A673 (cell line): ENCODE measurements around the gene ATP5ME. TPM values are rescaled to one million over a fixed set of nuclear protein-coding genes. Genes with fewer than 3 reads are reported as not detected.
A peak's percentile ranks its signal among the peaks of the same experiment; 100 is the strongest.
"Not testable (repeated sequence)": the region's sequence is repeated elsewhere in the genome, so short reads cannot be mapped to it uniquely, and the experiment has no call there.

Experiments used
- BruUV-seq: library from RNA; stranded (reverse); fragments of 400-500 nt; replicated peaks from 2 replicates; lab custom pipeline; 2021; lab: Mats Ljungman, UMichigan
- CTCF ChIA-PET: fragments of 300-600 bp; sonication (Branson Sonifier 250); formaldehyde crosslinking; loops from one replicate; lab custom pipeline; 2022; ENCODE audit warnings: antibody characterized with exemption; lab: Charles Lee
- POLR2A ChIA-PET: fragments of 300-600 bp; sonication (Branson Sonifier 250); formaldehyde crosslinking; loops from one replicate; lab custom pipeline; 2022; ENCODE audit warnings: antibody characterized with exemption; ENCODE audit not compliant: low non-redundant PET; lab: Charles Lee
- DNase-seq: peaks from one replicate; pipeline ENCODE4 v3.0.0-alpha.2; 2015; ENCODE audit warnings: low spot score
- H3K27ac ChIP-seq: fragments of 200-600 bp; sonication (generic); 2 replicates; pipeline ENCODE4 v1.5.1; 2016; ENCODE audit warnings: mixed run types, low read depth, mild to moderate bottlenecking, mixed read lengths, antibody characterized with exemption, low read length; ENCODE audit not compliant: poor library complexity, severe bottlenecking
- H3K27me3 ChIP-seq: fragments of 200-600 bp; sonication (generic); replicated peaks from 2 replicates; pipeline ENCODE4 v1.6.1; 2017; ENCODE audit warnings: mixed run types, low read depth, mild to moderate bottlenecking, mixed read lengths, antibody characterized with exemption, low read length; ENCODE audit not compliant: insufficient read depth, poor library complexity
- H3K36me3 ChIP-seq: fragments of 200-600 bp; sonication (generic); 2 replicates; pipeline ENCODE4 v1.6.1; 2016; ENCODE audit warnings: mixed run types, mild to moderate bottlenecking, mixed read lengths, antibody characterized with exemption, low read length; ENCODE audit not compliant: insufficient read depth, poor library complexity, severe bottlenecking
- H3K4me1 ChIP-seq: fragments of 200-600 bp; sonication (generic); 2 replicates; pipeline ENCODE4 v1.6.1; 2017; ENCODE audit warnings: mixed run types, mild to moderate bottlenecking, mixed read lengths, antibody characterized with exemption, low read length; ENCODE audit not compliant: insufficient read depth, poor library complexity, severe bottlenecking
- H3K4me3 ChIP-seq: fragments of 200-600 bp; sonication (generic); 2 replicates; pipeline ENCODE4 v1.5.1; 2016; ENCODE audit warnings: low read depth, mixed run types, mild to moderate bottlenecking, mixed read lengths, low read length; ENCODE audit not compliant: poor library complexity, severe bottlenecking
- H3K9me3 ChIP-seq: fragments of 200-600 bp; sonication (generic); 2 replicates; pipeline ENCODE4 v1.6.1; 2016; ENCODE audit warnings: mixed run types, low read depth, mild to moderate bottlenecking, mixed read lengths, antibody characterized with exemption, low read length; ENCODE audit not compliant: poor library complexity, severe bottlenecking
- EZH2 ChIP-seq: fragments of 200-600 bp; sonication (generic); IDR thresholded peaks from 2 replicates; pipeline ENCODE4 v1.6.1; 2017; ENCODE audit warnings: borderline replicate concordance, low read depth, mild to moderate bottlenecking, mixed read lengths, antibody characterized with exemption, low read length; ENCODE audit not compliant: poor library complexity, severe bottlenecking
- intact Hi-C: fragments of 100-400 bp; cut with micrococcal nuclease; formaldehyde crosslinking; loops from one replicate; pipeline ENCODE4 v1.10.0; 2022; ENCODE audit not compliant: unreplicated experiment
- total RNA-seq: library from RNA; stranded (reverse); gene quantifications from 2 replicates; pipeline ENCODE4 v1.2.3, GENCODE V29; 2021
- TF ChIP-seq, protein P1 (sequence below): fragments of 300-800, 200-600 bp; sonication (generic); conservative IDR thresholded peaks from 2 replicates; pipeline ENCODE4 v1.5.1; 2017; ENCODE audit warnings: low read depth, mild to moderate bottlenecking, antibody characterized with exemption, low read length, moderate library complexity, mixed read lengths

Gene ATP5ME
- total RNA-seq, 1 experiment from 2014 or later, result 383 TPM

DNA sequence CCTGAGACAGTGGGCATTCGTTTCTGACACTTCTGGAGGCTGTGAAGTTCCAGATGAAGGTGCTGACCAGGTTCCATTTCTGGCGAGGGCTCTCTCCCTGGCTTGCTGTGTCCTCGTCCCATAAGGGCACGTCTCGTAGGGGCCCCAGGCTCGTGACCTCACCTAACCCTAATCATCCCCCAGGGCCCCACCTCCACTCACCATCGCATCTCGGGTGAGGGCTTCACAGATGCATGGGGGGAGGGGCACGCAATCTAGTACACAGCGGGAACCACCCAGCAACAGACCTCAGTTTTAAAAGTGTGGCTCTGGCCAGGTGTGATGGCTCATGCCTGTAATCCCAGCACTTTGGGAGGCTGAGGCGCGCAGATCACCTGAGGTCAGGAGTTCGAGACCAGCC, 26.6 kb downstream of the ATP5ME start:
- CTCF ChIA-PET, result no interaction called here
- no peak for TF ChIP-seq EZH2
- TF ChIP-seq, protein P1, sequence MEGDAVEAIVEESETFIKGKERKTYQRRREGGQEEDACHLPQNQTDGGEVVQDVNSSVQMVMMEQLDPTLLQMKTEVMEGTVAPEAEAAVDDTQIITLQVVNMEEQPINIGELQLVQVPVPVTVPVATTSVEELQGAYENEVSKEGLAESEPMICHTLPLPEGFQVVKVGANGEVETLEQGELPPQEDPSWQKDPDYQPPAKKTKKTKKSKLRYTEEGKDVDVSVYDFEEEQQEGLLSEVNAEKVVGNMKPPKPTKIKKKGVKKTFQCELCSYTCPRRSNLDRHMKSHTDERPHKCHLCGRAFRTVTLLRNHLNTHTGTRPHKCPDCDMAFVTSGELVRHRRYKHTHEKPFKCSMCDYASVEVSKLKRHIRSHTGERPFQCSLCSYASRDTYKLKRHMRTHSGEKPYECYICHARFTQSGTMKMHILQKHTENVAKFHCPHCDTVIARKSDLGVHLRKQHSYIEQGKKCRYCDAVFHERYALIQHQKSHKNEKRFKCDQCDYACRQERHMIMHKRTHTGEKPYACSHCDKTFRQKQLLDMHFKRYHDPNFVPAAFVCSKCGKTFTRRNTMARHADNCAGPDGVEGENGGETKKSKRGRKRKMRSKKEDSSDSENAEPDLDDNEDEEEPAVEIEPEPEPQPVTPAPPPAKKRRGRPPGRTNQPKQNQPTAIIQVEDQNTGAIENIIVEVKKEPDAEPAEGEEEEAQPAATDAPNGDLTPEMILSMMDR, result no peak
- DNase-seq, result no peak
- no peak overlapping the region for H3K27ac ChIP-seq
- H3K9me3 ChIP-seq, result no peaks in the 10 kb centered on the region
- H3K4me3 ChIP-seq, result no peak overlapping the region
- peaks cover 4% of the 10 kb centered on the region for H3K27me3 ChIP-seq
- BruUV-seq, result no TSS peak
- POLR2A ChIA-PET, result no interaction called here
- intact Hi-C loops, result no loop called here
- H3K4me1 ChIP-seq, result no peaks in the 10 kb centered on the region
- H3K36me3 ChIP-seq, result no peaks in the 10 kb centered on the region

DNA sequence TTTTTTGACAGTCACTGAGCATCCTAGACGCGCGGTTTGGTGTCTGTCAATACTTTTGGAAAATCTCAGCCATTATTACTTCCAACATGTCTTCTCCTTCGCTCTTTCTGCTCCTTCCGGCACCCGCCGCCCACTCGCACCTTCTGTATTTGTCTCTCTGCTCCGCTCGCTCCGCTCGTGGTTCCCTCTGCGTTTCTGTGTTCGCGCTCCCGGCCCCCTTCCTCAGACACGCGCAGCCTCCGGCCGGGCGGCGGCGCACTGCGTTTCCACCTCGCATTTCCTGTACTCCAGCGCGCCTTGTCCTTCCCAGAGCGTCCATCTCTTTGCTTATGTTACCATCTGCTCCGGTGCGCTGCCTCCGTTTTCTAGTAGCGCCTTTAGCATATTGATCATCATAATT, 27.6 kb downstream of the ATP5ME start:
- H3K9me3 ChIP-seq, result no peaks in the 10 kb centered on the region
- no peak overlapping the region for H3K27ac ChIP-seq
- no peak for TF ChIP-seq EZH2
- intact Hi-C loops, result no loop called here
- H3K36me3 ChIP-seq, result no peaks in the 10 kb centered on the region
- POLR2A ChIA-PET, result no interaction called here
- CTCF ChIA-PET, result no interaction called here
- peaks cover 4% of the 10 kb centered on the region for H3K27me3 ChIP-seq
- no peak for DNase-seq
- H3K4me3 ChIP-seq, result no peak overlapping the region
- H3K4me1 ChIP-seq, result no peaks in the 10 kb centered on the region
- no TSS peak for BruUV-seq

DNA sequence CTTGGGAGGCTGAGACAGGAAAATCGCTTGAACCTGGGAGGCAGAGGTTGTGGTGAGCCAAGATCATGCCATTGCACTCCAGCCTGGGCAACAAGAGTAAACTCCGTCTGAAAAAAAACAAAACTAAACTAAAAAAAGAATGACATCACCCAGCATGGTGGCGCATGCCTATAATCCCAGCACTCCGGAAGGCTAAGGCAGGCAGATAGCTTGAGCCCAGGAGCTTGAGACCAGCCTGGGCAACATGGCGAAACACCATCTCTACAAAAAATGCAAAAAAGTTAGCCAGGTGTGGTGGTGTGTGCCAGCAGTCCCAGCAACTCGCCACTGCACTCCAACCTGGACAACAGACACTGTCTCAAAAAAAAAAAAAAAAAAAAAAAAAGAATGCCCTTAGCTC, 31.7 kb downstream of the ATP5ME start:
- H3K27ac ChIP-seq, intact Hi-C loops, DNase-seq, H3K36me3 ChIP-seq, BruUV-seq, H3K4me1 ChIP-seq, H3K4me3 ChIP-seq, CTCF ChIA-PET, H3K9me3 ChIP-seq, POLR2A ChIA-PET: not testable (repeated sequence)
- peaks cover 18% of the 10 kb centered on the region for H3K27me3 ChIP-seq

DNA sequence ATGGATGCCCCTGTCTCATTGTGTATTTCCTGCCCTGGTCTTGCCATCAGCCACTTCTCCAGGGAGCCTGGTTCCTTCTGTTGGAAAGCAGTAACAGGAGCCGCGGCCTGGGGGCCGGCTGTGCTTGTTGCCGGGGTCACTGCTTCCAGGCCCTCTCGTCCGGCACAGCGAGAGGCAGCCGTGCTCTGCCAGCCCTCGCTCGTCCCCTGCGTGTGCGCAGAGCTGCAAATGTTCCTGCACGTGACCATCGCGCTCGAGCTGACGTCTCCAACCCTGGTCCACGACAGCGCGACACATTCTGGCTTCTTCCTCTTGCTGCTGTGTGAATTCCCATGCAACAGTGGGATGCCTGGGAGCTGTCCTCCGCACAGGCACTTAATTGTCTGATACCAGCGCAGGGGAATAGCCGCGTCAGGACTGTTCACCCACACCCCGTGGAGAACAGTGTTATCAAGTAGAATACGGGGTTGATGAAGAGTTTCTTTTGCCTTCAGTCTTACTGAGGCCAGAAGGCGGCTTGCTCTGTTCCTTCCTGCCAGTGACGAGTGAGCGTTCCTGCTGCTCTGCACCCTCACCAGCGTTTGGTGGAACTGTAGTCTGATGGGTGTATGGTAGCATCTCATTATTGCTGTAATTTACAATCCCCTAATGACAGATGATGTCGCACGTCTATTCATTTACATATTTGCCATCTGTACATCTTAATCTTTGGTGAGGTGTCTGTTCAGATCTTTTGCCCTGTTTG, 36.4 kb downstream of the ATP5ME start:
- DNase-seq, result no peak
- ChIA-PET POLR2A (no interaction called here), CTCF (no interaction called here)
- Histone ChIP-seq H3K4me1 (no peaks in the 10 kb centered on the region), H3K4me3 (no peak overlapping the region), H3K27ac (no peak overlapping the region), H3K27me3 (peaks cover 15% of the 10 kb centered on the region), H3K9me3 (no peaks in the 10 kb centered on the region), H3K36me3 (no peaks in the 10 kb centered on the region)
- intact Hi-C loops, result no loop called here
- TF ChIP-seq, protein P1, result no peak
- peak; percentile 40 for TF ChIP-seq EZH2
- BruUV-seq, result no TSS peak
